SK-N-MC (cell line): Measurements from ENCODE around the gene DOCK4.

ENCODE experiments used
- EZH2 ChIP-seq: fragments of 200-600 bp; sonication (generic); IDR thresholded peaks from one replicate; pipeline ENCODE4 v1.6.1; 2017; ENCODE audit warnings: antibody characterized with exemption
- POLR2AphosphoS5 ChIP-seq: IDR thresholded peaks from 2 replicates; pipeline ENCODE4 v1.6.1; 2012; ENCODE audit warnings: mild to moderate bottlenecking, low read depth, low read length, borderline replicate concordance

GRCh38 chr7:111914291-111914690, 291.9 kb downstream of the DOCK4 start:
- TF ChIP-seq POLR2AphosphoS5 = no peak
- no peak for TF ChIP-seq EZH2
